Measurements from ENCODE around the gene HOGA1.
"Not testable (repeated sequence)": the region's sequence is repeated elsewhere in the genome, so short reads cannot be mapped to it uniquely, and the experiment has no call there.

The HOGA1 gene

GRCh38 chr10:97631098-97631497 lies 46.9 kb downstream of the HOGA1 start:
- Histone ChIP-seq H3K36me3 (ENCODE audit: insufficient read depth, low read length) (no peaks in the 10 kb centered on the region), H3K27ac (no peak overlapping the region), H3K4me3 (no peak overlapping the region), H3K9ac (ENCODE audit: insufficient read length) (no peak overlapping the region), H3K9me3 (ENCODE audit: low read depth, low read length) (no peaks in the 10 kb centered on the region)
- TF ChIP-seq POLR2AphosphoS5 (IDR thresholded peaks at IDR 0.05; ENCODE audit: borderline replicate concordance, low read depth, low read length) (no peak), EZH2 (IDR thresholded peaks at IDR 0.05) (no peak), FOXP2 (optimal IDR thresholded peaks at IDR 0.05; ENCODE audit: control extremely low read depth, extremely low read length, insufficient read depth) (no peak)
- DNase-seq (ENCODE audit: low read depth, low spot score): no peak

GRCh38 chr10:97632949-97633884 lies 49.0 kb downstream of the HOGA1 start, which contains the start of gene MORN4:
Gene MORN4, minus strand, starts transcription at chr10:97633500. Its CDS starts 13,847 bp downstream, at chr10:97619653.
- Histone ChIP-seq H3K4me3 (no peak within 1 kb of the TSS), H3K27ac (no peak within 1 kb of the TSS), H3K36me3 (ENCODE audit: insufficient read depth, low read length) (no peaks in the 10 kb centered on the region), H3K9me3 (ENCODE audit: low read depth, low read length) (no peaks in the 10 kb centered on the region), H3K9ac (ENCODE audit: insufficient read length) (no peak within 1 kb of the TSS)
- TF ChIP-seq FOXP2 (optimal IDR thresholded peaks at IDR 0.05; ENCODE audit: control extremely low read depth, extremely low read length, insufficient read depth): no peak
- no peak for DNase-seq (ENCODE audit: low read depth, low spot score)

GRCh38 chr10:97633921-97634320 lies 49.7 kb downstream of the HOGA1 start:
- DNase-seq (ENCODE audit: low read depth, low spot score): no peak
- no peak overlapping the region for H3K27ac ChIP-seq
- no peak for TF ChIP-seq POLR2AphosphoS5 (IDR thresholded peaks at IDR 0.05; ENCODE audit: borderline replicate concordance, low read depth, low read length)
- no peak for TF ChIP-seq FOXP2 (optimal IDR thresholded peaks at IDR 0.05; ENCODE audit: control extremely low read depth, extremely low read length, insufficient read depth)
- TF ChIP-seq EZH2 (IDR thresholded peaks at IDR 0.05): no peak

GRCh38 chr10:97635577-97635976 lies 51.4 kb downstream of the HOGA1 start:
- H3K4me3 ChIP-seq: no peak overlapping the region
- no peaks in the 10 kb centered on the region for H3K9me3 ChIP-seq (ENCODE audit: low read depth, low read length)
- H3K27ac ChIP-seq: no peak overlapping the region
- no peaks in the 10 kb centered on the region for H3K36me3 ChIP-seq (ENCODE audit: insufficient read depth, low read length)
- TF ChIP-seq FOXP2 (optimal IDR thresholded peaks at IDR 0.05; ENCODE audit: control extremely low read depth, extremely low read length, insufficient read depth): no peak
- no peak for TF ChIP-seq POLR2AphosphoS5 (IDR thresholded peaks at IDR 0.05; ENCODE audit: borderline replicate concordance, low read depth, low read length)
- TF ChIP-seq EZH2 (IDR thresholded peaks at IDR 0.05): no peak
- no peak for DNase-seq (ENCODE audit: low read depth, low spot score)
- H3K9ac ChIP-seq (ENCODE audit: insufficient read length): no peak overlapping the region

More at GRCh38 chr10:97633921-97634320, 49.7 kb downstream of the HOGA1 start:
- Histone ChIP-seq H3K9me3 (ENCODE audit: low read depth, low read length) (no peaks in the 10 kb centered on the region), H3K9ac (ENCODE audit: insufficient read length) (no peak overlapping the region), H3K4me3 (no peak overlapping the region), H3K36me3 (ENCODE audit: insufficient read depth, low read length) (no peaks in the 10 kb centered on the region)

DNA sequence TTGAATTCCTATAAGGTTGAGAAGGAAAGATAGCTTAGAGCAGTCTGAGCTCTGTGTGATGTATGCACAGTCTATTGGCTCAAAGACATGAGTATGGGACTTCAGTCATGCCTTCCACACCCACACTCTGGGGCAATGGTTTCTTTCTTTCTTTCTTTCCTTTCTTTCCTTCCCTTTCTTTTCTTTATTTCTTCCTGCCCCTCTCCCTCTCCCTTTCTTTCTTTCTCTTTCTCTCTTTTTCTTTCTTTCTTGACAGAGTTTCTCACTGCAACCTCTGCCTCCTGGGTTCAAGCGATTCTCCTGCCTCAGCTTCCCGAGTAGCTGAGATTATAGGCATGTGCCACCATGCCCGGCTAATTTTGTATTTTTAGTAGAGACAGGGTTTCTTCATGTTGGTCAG lies 54.9 kb downstream of the HOGA1 start:
- not testable (repeated sequence) for DNase-seq (ENCODE audit: low read depth, low spot score); H3K9me3 ChIP-seq (ENCODE audit: low read depth, low read length); H3K27ac ChIP-seq; H3K4me3 ChIP-seq; H3K9ac ChIP-seq (ENCODE audit: insufficient read length); H3K36me3 ChIP-seq (ENCODE audit: insufficient read depth, low read length)

- H3K9ac ChIP-seq (ENCODE audit: insufficient read length): peak within 1 kb of the TSS; percentile 69
- peak; percentile 33; the same call in 1 of the 2 replicates for TF ChIP-seq POLR2AphosphoS5 (IDR thresholded peaks at IDR 0.05; ENCODE audit: borderline replicate concordance, low read depth, low read length)
- no peak for TF ChIP-seq FOXP2 (optimal IDR thresholded peaks at IDR 0.05; ENCODE audit: control extremely low read depth, extremely low read length, insufficient read depth)
- TF ChIP-seq EZH2 (IDR thresholded peaks at IDR 0.05): no peak
- H3K9me3 ChIP-seq (ENCODE audit: low read depth, low read length): no peaks in the 10 kb centered on the region
- DNase-seq (ENCODE audit: low read depth, low spot score): peak; percentile 78
- no peaks in the 10 kb centered on the region for H3K36me3 ChIP-seq (ENCODE audit: insufficient read depth, low read length)
- H3K27ac ChIP-seq: no peak within 1 kb of the TSS
- peak within 1 kb of the TSS; percentile 80 for H3K4me3 ChIP-seq
These were observed 56.1 kb downstream of the HOGA1 start, which contains the start of gene PI4K2A for GRCh38 chr10:97640174-97640867. Gene PI4K2A, plus strand, starts transcription at chr10:97640671. Its CDS starts 72 bp downstream, at chr10:97640743.

GRCh38 chr10:97640868-97641811 lies 57.0 kb downstream of the HOGA1 start:
- DNase-seq (ENCODE audit: low read depth, low spot score): no peak
- peak overlapping the region; percentile 80 for H3K4me3 ChIP-seq
- H3K9ac ChIP-seq (ENCODE audit: insufficient read length): peak overlapping the region; percentile 69
- no peaks in the 10 kb centered on the region for H3K36me3 ChIP-seq (ENCODE audit: insufficient read depth, low read length)
- H3K9me3 ChIP-seq (ENCODE audit: low read depth, low read length): no peaks in the 10 kb centered on the region
- H3K27ac ChIP-seq: no peak overlapping the region
- TF ChIP-seq POLR2AphosphoS5 (IDR thresholded peaks at IDR 0.05; ENCODE audit: borderline replicate concordance, low read depth, low read length) (no peak), FOXP2 (optimal IDR thresholded peaks at IDR 0.05; ENCODE audit: control extremely low read depth, extremely low read length, insufficient read depth) (no peak), EZH2 (IDR thresholded peaks at IDR 0.05) (no peak)

GRCh38 chr10:97642471-97643159 lies 58.4 kb downstream of the HOGA1 start:
- H3K9ac ChIP-seq (ENCODE audit: insufficient read length); H3K36me3 ChIP-seq (ENCODE audit: insufficient read depth, low read length); H3K9me3 ChIP-seq (ENCODE audit: low read depth, low read length); H3K4me3 ChIP-seq; DNase-seq (ENCODE audit: low read depth, low spot score); H3K27ac ChIP-seq: not testable (repeated sequence)
